HUES6 (cell line): ENCODE data around the gene DMAP1.

Source experiments
- H3K27ac ChIP-seq: 2 replicates; pipeline ENCODE4 v1.7.0; 2013; ENCODE audit warnings: low read depth, mild to moderate bottlenecking, low read length, inconsistent platforms
- H3K27me3 ChIP-seq: 2 replicates; pipeline ENCODE4 v1.6.1; 2013; ENCODE audit warnings: low read length; ENCODE audit not compliant: control insufficient read depth, insufficient read depth
- H3K36me3 ChIP-seq: 2 replicates; pipeline ENCODE4 v1.6.1; 2013; ENCODE audit warnings: low read length; ENCODE audit not compliant: control insufficient read depth, insufficient read depth
- H3K4me1 ChIP-seq: 2 replicates; pipeline ENCODE4 v1.6.1; 2013; ENCODE audit warnings: low read length; ENCODE audit not compliant: control insufficient read depth, insufficient read depth
- H3K4me3 ChIP-seq: 2 replicates; pipeline ENCODE4 v1.5.1; 2013; ENCODE audit warnings: low read depth, low read length
- H3K9ac ChIP-seq: one replicate; pipeline ENCODE4 v1.6.1; 2013; ENCODE audit warnings: mild to moderate bottlenecking, low read length
- H3K9me3 ChIP-seq: 2 replicates; pipeline ENCODE4 v1.6.1; 2013; ENCODE audit warnings: low read depth, low read length; ENCODE audit not compliant: control insufficient read depth, insufficient read depth

DMAP1 gene

GRCh38 chr1:44259090-44259489 lies 45.8 kb downstream of the DMAP1 start:
- H3K36me3 ChIP-seq, result no peaks in the 10 kb centered on the region
- no peak overlapping the region for H3K27ac ChIP-seq

GRCh38 chr1:44260792-44261170 lies 47.5 kb downstream of the DMAP1 start:
- Histone ChIP-seq H3K9ac (no peak overlapping the region), H3K4me1 (peaks cover 27% of the 10 kb centered on the region), H3K27ac (no peak overlapping the region), H3K27me3 (no peaks in the 10 kb centered on the region), H3K4me3 (no peak overlapping the region), H3K36me3 (no peaks in the 10 kb centered on the region), H3K9me3 (no peaks in the 10 kb centered on the region)

More at GRCh38 chr1:44259090-44259489, 45.8 kb downstream of the DMAP1 start:
- Histone ChIP-seq H3K9ac (no peak overlapping the region), H3K4me3 (no peak overlapping the region), H3K4me1 (peaks cover 32% of the 10 kb centered on the region), H3K27me3 (no peaks in the 10 kb centered on the region), H3K9me3 (no peaks in the 10 kb centered on the region)

GRCh38 chr1:44261171-44261817 lies 48.0 kb downstream of the DMAP1 start:
- Histone ChIP-seq H3K27me3 (no peaks in the 10 kb centered on the region), H3K36me3 (no peaks in the 10 kb centered on the region), H3K9me3 (no peaks in the 10 kb centered on the region), H3K4me1 (peaks cover 27% of the 10 kb centered on the region), H3K4me3 (no peak overlapping the region), H3K27ac (no peak overlapping the region), H3K9ac (no peak overlapping the region)

GRCh38 chr1:44261962-44262361 lies 48.7 kb downstream of the DMAP1 start:
- H3K4me3 ChIP-seq, result no peak overlapping the region
- no peaks in the 10 kb centered on the region for H3K9me3 ChIP-seq
- no peak overlapping the region for H3K9ac ChIP-seq
- no peaks in the 10 kb centered on the region for H3K36me3 ChIP-seq
- peaks cover 27% of the 10 kb centered on the region for H3K4me1 ChIP-seq
- no peak overlapping the region for H3K27ac ChIP-seq
- H3K27me3 ChIP-seq, result no peaks in the 10 kb centered on the region

DNA sequence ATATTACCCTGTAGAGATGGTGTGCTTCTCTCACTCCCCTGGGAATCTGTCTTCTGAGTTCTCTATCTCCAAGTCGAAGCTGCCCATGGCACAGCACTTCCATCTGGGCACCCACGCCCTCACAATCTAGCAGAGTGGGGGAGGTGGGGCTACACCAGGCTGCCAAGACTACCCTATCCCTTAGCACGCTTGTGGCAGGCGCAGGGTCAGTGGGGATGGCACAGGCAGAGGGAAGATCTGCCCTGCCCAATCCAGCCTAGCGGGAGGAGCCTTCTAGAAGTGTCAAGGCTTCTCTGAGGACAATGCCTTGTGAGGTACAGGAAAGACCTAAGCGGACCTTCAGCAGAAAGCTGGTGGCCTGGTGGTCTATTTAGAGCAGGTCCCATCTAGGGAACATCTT lies 49.1 kb downstream of the DMAP1 start:
- Histone ChIP-seq H3K4me1 (peaks cover 26% of the 10 kb centered on the region), H3K27ac (no peak overlapping the region), H3K36me3 (no peaks in the 10 kb centered on the region)

GRCh38 chr1:44262816-44263567 lies 49.7 kb downstream of the DMAP1 start:
- Histone ChIP-seq H3K4me1 (peaks cover 20% of the 10 kb centered on the region), H3K36me3 (no peaks in the 10 kb centered on the region), H3K9ac (no peak overlapping the region), H3K27ac (no peak overlapping the region), H3K9me3 (no peaks in the 10 kb centered on the region), H3K27me3 (no peaks in the 10 kb centered on the region), H3K4me3 (no peak overlapping the region)

More for the DNA sequence above, 49.1 kb downstream of the DMAP1 start:
- Histone ChIP-seq H3K9me3 (no peaks in the 10 kb centered on the region), H3K9ac (no peak overlapping the region), H3K4me3 (no peak overlapping the region), H3K27me3 (no peaks in the 10 kb centered on the region)

DNA sequence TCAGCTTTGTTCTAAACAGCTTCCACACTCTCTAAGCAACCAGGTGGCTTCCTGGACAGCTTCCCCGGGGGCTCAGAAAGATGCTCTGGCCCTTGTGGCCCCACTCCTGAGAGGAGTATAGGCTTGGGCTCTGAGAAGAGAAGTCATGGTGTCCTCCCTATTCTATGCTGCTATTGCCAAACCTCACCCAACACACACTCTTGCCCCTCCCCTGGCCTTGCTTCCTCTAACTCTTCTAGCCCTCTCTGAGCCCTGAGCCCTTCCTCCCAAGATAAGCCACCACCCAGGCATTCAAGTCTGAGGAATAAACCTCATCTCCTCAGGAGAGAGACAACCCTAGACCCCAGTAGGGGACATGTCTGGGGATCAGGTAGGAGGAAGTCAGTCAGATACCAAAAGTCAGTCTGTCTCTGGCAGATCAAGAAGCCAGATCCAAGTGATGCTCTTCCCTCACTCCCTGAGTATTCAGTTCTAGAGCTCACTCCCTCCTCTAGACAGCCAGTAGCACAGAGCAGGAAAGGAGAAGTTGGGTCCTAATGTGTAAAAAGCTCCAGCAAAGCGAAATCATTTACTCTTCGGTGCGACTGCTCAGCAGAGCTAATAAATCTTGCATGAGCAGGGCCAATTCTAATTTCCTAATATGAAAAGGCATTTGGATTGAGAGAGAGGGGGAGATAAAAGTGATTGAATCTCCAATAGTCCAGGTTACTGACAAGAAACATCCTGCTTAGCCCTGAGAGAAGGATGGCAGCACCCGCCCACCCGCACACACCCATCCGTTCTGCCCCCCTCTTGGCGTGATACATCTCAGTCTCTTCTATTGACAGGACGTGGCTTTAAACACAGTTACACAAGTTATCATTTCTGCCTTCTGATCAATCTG lies 50.5 kb downstream of the DMAP1 start:
- peaks cover 20% of the 10 kb centered on the region for H3K4me1 ChIP-seq
- no peaks in the 10 kb centered on the region for H3K36me3 ChIP-seq
- H3K27me3 ChIP-seq, result no peaks in the 10 kb centered on the region
- no peak overlapping the region for H3K4me3 ChIP-seq
- H3K27ac ChIP-seq, result no peak overlapping the region
- H3K9ac ChIP-seq, result no peak overlapping the region
- H3K9me3 ChIP-seq, result no peaks in the 10 kb centered on the region

GRCh38 chr1:44264451-44264771 lies 51.1 kb downstream of the DMAP1 start:
- Histone ChIP-seq H3K27me3 (no peaks in the 10 kb centered on the region), H3K36me3 (0 out of 2 replicates have a peak, but pooled peaks cover under 1% of the 10 kb centered on the region), H3K9me3 (no peaks in the 10 kb centered on the region), H3K9ac (no peak overlapping the region), H3K4me1 (peaks cover 20% of the 10 kb centered on the region), H3K27ac (no peak overlapping the region), H3K4me3 (no peak overlapping the region)

DNA sequence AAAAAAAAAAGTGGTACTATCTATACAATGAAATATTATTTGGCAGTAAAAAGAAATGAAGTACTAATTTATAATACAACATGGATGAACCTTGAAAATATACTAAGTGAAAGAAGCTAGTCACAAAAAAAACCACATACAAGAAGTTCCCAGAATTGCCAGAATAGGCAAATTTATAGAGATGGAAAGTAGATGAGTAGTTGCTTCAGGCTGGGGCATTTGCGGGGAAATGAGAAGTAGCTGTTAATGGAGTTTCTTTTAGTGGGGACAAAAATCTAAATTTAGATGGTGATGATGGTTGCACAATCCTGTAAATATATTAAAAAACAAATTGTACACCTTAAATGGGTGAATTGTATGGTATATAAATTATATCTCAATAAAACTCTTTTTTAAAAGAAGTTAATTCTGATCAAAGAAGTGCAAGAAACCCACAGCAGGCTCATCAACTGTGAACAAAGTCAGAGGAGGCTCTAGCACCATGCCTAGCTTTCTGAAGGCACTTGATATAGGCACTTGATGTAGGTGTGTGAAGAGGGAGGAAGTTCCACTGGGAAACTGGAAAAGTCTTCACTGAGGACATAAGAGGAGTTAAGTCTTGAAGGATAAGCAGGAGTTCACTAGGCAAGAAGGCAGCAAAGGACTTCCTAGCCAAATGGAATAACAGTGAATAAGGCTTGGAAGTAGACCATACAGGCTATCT lies 52.5 kb downstream of the DMAP1 start:
- Histone ChIP-seq H3K4me1 (peaks cover 18% of the 10 kb centered on the region), H3K27me3 (no peaks in the 10 kb centered on the region), H3K36me3 (0 out of 2 replicates have a peak, but pooled peaks cover 3% of the 10 kb centered on the region), H3K9me3 (no peaks in the 10 kb centered on the region), H3K4me3 (no peak overlapping the region), H3K9ac (no peak overlapping the region), H3K27ac (no peak overlapping the region)

DNA sequence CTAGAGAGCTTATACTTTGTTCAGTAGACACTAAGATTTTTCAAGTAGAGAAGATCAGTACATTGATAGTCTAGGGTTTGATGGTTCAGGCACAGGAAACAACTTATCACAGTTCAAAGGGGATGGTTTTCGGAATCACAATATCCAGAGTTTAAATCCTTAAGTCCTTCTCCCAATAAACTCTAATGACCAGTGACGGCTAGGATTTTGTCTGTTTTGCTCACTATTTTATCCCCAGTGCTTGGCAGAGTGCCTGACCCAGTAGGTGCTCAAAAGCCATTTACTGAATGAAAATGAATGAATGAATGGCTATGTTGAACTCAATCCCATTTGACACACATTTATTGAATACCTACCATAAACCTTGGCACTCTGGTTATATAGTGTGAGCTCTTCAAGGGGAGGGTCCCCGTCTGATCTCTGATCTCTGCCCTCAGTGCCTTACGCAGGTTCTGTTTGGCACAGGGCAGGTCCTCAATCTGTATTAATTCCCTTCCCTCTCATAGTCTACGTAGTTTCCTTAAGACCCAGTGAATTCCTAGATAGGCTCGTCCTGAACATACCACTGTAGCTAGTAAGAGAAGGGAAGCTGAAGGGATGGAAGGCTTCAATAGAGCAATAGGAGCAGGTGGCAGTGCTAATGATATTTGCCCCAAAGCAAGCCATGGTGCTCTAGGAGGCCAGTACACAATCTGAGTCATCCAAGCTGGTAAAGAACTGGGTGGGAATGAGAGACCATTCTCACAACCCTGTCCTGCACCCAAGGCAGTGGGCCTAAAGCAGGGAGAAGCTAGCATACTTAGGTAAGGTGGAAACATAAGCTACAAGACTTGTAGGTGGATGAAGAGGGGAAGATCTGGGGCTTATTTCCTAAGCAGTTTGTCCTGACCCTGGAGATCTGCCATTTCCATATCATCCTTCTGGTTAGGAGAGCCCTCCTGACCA lies 53.4 kb downstream of the DMAP1 start:
- Histone ChIP-seq H3K27me3 (no peaks in the 10 kb centered on the region), H3K4me1 (peaks cover 9% of the 10 kb centered on the region; the same call in 1 of the 2 replicates), H3K9me3 (no peaks in the 10 kb centered on the region), H3K4me3 (no peak overlapping the region), H3K27ac (no peak overlapping the region), H3K36me3 (0 out of 2 replicates have a peak, but pooled peaks cover 3% of the 10 kb centered on the region), H3K9ac (no peak overlapping the region)
